PC-3 (cell line): ENCODE results near the gene USP25. TPM values are rescaled to one million over a fixed set of nuclear protein-coding genes. Genes with fewer than 3 reads are reported as not detected.

Experiments
- ATAC-seq: fragments of 200-7000 bp; cut with Tn5 transposase; 2 replicates; pipeline ENCODE4 v1.9.1; 2020; ENCODE audit warnings: mild to moderate bottlenecking, moderate library complexity
- BruUV-seq: library from RNA; stranded (reverse); fragments of 400-500 nt; replicated peaks from 2 replicates; lab custom pipeline; 2021; lab: Mats Ljungman, UMichigan
- CTCF ChIA-PET: fragments of 300-600 bp; sonication (Branson Sonifier 250); formaldehyde crosslinking; loops from one replicate; lab custom pipeline; 2022; ENCODE audit warnings: antibody characterized with exemption; lab: Charles Lee
- POLR2A ChIA-PET: fragments of 300-600 bp; sonication (Branson Sonifier 250); formaldehyde crosslinking; loops from one replicate; lab custom pipeline; 2022; ENCODE audit warnings: antibody characterized with exemption; ENCODE audit not compliant: unreplicated experiment; lab: Charles Lee
- DNase-seq: peaks from one replicate; pipeline ENCODE4 v3.0.0-alpha.2; 2015
- H2AFZ ChIP-seq: fragments of 300-600 bp; sonication (generic); 2 replicates; pipeline ENCODE4 v1.6.0; 2016; ENCODE audit warnings: antibody characterized with exemption, low read length
- H3F3A ChIP-seq: fragments of 300-600 bp; sonication (generic); one replicate; pipeline ENCODE4 v1.6.0; 2017; ENCODE audit warnings: antibody characterized with exemption, low read length, control low read depth, mild to moderate bottlenecking; ENCODE audit not compliant: unreplicated experiment
- H3K27ac ChIP-seq: fragments of 300-600 bp; sonication (generic); 2 replicates; pipeline ENCODE4 v1.5.1; 2016; ENCODE audit warnings: mild to moderate bottlenecking, low read length
- H3K27me3 ChIP-seq: fragments of 300-600 bp; sonication (generic); 2 replicates; pipeline ENCODE4 v1.6.1; 2016; ENCODE audit warnings: low read length, mixed read lengths
- H3K36me3 ChIP-seq: fragments of 300-600 bp; sonication (generic); 2 replicates; pipeline ENCODE4 v1.6.1; 2016; ENCODE audit warnings: low read depth, mixed run types, low read length, mixed read lengths
- H3K4me1 ChIP-seq: fragments of 300-600 bp; sonication (generic); 2 replicates; pipeline ENCODE4 v1.5.1; 2016; ENCODE audit warnings: low read length; ENCODE audit not compliant: insufficient read depth
- H3K4me2 ChIP-seq: fragments of 300-600 bp; sonication (generic); 2 replicates; pipeline ENCODE4 v1.6.0; 2016; ENCODE audit warnings: low read length
- H3K4me3 ChIP-seq: fragments of 300-600 bp; sonication (generic); 2 replicates; pipeline ENCODE4 v1.5.1; 2016; ENCODE audit warnings: mild to moderate bottlenecking, low read length, mixed read lengths
- H3K79me2 ChIP-seq: fragments of 300-600 bp; sonication (generic); 2 replicates; pipeline ENCODE4 v1.6.1; 2017; ENCODE audit warnings: low read length, mixed read lengths
- H3K9ac ChIP-seq: fragments of 300-600 bp; sonication (generic); 2 replicates; pipeline ENCODE4 v1.6.0; 2016; ENCODE audit warnings: mild to moderate bottlenecking, low read length
- H3K9me2 ChIP-seq: fragments of 300-600 bp; sonication (generic); replicated peaks from 2 replicates; pipeline ENCODE4 v1.6.1; 2016; ENCODE audit warnings: mixed run types, low read length, mixed read lengths
- H3K9me3 ChIP-seq: fragments of 300-600 bp; sonication (generic); 2 replicates; pipeline ENCODE4 v1.6.1; 2016; ENCODE audit warnings: low read length, mixed read lengths
- H4K20me1 ChIP-seq: fragments of 300-600 bp; sonication (generic); 2 replicates; pipeline ENCODE4 v1.6.1; 2016; ENCODE audit warnings: low read length, mixed read lengths
- EZH2 ChIP-seq: fragments of 300-600 bp; sonication (generic); IDR thresholded peaks from one replicate; pipeline ENCODE4 v1.6.1; 2017; ENCODE audit warnings: antibody characterized with exemption, mild to moderate bottlenecking, low read length; ENCODE audit not compliant: unreplicated experiment
- EZH2phosphoT487 ChIP-seq: fragments of 300-600 bp; sonication (generic); IDR thresholded peaks from 2 replicates; pipeline ENCODE4 v1.6.1; 2018; ENCODE audit warnings: mild to moderate bottlenecking, antibody characterized with exemption, low read length, borderline replicate concordance
- intact Hi-C: fragments of 100-400 bp; cut with micrococcal nuclease; formaldehyde crosslinking; loops from 2 replicates; pipeline ENCODE4 v1.9.0; 2023
- total RNA-seq: library from RNA; depleted of rRNA; stranded (reverse); fragments of >200 nt; gene quantifications from 2 replicates; pipeline ENCODE4 v1.2.3, GENCODE V29; 2014
- TF ChIP-seq, protein P1 (sequence below): fragments of 300-600 bp; sonication (generic); conservative IDR thresholded peaks from 2 replicates; pipeline ENCODE4 v1.5.1; 2017; ENCODE audit warnings: antibody characterized with exemption, low read depth, mild to moderate bottlenecking, low read length

Gene USP25
- total RNA-seq, 1 experiment from 2014 or later, result 54.4 TPM

DNA sequence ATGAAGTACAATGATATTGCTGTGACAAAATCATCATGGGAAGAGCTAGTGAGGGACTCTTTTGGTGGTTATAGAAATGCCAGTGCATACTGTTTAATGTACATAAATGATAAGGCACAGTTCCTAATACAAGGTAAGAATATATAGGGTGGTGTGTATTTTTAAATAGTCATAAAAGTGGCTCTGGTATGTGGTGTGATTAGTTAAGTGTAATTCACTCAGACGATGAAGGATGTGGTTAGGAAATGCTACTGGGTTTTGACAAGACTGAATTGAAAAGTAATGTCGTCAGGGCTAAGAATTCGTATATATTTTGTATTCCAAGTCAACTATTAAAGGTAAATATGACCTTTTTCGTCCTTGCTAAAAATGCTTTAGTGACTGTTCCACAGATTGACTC is 101.7 kb downstream of the USP25 start:
- no peak overlapping the region for H3K4me2 ChIP-seq
- no peaks in the 10 kb centered on the region for H3F3A ChIP-seq
- no peak overlapping the region for H3K4me3 ChIP-seq
- H3K27me3 ChIP-seq, result no peaks in the 10 kb centered on the region
- H3K9ac ChIP-seq, result no peak overlapping the region
- no peak for ATAC-seq
- H3K27ac ChIP-seq, result no peak overlapping the region
- H2AFZ ChIP-seq, result no peak overlapping the region
- H3K36me3 ChIP-seq, result peaks cover 39% of the 10 kb centered on the region
- H3K9me3 ChIP-seq, result no peaks in the 10 kb centered on the region
- TF ChIP-seq, protein P1, sequence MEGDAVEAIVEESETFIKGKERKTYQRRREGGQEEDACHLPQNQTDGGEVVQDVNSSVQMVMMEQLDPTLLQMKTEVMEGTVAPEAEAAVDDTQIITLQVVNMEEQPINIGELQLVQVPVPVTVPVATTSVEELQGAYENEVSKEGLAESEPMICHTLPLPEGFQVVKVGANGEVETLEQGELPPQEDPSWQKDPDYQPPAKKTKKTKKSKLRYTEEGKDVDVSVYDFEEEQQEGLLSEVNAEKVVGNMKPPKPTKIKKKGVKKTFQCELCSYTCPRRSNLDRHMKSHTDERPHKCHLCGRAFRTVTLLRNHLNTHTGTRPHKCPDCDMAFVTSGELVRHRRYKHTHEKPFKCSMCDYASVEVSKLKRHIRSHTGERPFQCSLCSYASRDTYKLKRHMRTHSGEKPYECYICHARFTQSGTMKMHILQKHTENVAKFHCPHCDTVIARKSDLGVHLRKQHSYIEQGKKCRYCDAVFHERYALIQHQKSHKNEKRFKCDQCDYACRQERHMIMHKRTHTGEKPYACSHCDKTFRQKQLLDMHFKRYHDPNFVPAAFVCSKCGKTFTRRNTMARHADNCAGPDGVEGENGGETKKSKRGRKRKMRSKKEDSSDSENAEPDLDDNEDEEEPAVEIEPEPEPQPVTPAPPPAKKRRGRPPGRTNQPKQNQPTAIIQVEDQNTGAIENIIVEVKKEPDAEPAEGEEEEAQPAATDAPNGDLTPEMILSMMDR, result no peak
- TF ChIP-seq EZH2, result no peak
- no peak for TF ChIP-seq EZH2phosphoT487
- intact Hi-C loops, result no loop called here
- H3K79me2 ChIP-seq, result no peaks in the 10 kb centered on the region
- no TSS peak for BruUV-seq
- DNase-seq, result no peak
- POLR2A ChIA-PET, result no interaction called here
- H4K20me1 ChIP-seq, result no peaks in the 10 kb centered on the region
- no peaks in the 10 kb centered on the region for H3K4me1 ChIP-seq
- no peaks in the 10 kb centered on the region for H3K9me2 ChIP-seq
- CTCF ChIA-PET, result no interaction called here

DNA sequence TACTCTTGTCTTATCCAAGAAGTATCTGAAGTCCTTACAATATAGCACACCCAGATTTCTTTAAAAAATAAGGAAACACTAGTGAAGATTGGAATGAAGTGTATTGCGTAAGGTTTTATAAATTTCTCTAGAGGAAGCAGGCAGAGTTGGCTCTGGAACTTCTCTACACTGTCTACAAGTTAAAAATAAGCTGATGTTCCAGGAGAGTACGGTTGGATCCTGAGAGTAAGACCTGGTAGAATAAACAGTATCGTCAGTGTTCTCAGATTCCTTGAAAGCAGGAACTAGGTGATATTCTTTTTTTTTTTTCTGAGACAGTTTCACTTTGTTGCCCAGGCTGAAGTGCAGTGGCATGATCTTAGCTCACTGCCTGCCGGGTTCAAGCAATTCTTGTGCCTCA is 107.9 kb downstream of the USP25 start:
- no peak overlapping the region for H3K9ac ChIP-seq
- TF ChIP-seq, protein P1, result no peak
- no peak for TF ChIP-seq EZH2phosphoT487
- TF ChIP-seq EZH2, result no peak
- peaks cover 39% of the 10 kb centered on the region for H3K4me1 ChIP-seq
- H3K9me3 ChIP-seq, result no peaks in the 10 kb centered on the region
- no peak overlapping the region for H3K4me2 ChIP-seq
- H3K4me3 ChIP-seq, result no peak overlapping the region
- ChIA-PET POLR2A (no interaction called here), CTCF (no interaction called here)
- peaks cover 4% of the 10 kb centered on the region for H3F3A ChIP-seq
- H3K36me3 ChIP-seq, result peaks cover 30% of the 10 kb centered on the region
- H4K20me1 ChIP-seq, result no peaks in the 10 kb centered on the region
- no peak for DNase-seq
- intact Hi-C loops, result no loop called here
- no peaks in the 10 kb centered on the region for H3K79me2 ChIP-seq
- H2AFZ ChIP-seq, result no peak overlapping the region
- no peak overlapping the region for H3K27ac ChIP-seq
- H3K9me2 ChIP-seq, result no peaks in the 10 kb centered on the region
- no peak for ATAC-seq
- H3K27me3 ChIP-seq, result no peaks in the 10 kb centered on the region
- BruUV-seq, result no TSS peak

DNA sequence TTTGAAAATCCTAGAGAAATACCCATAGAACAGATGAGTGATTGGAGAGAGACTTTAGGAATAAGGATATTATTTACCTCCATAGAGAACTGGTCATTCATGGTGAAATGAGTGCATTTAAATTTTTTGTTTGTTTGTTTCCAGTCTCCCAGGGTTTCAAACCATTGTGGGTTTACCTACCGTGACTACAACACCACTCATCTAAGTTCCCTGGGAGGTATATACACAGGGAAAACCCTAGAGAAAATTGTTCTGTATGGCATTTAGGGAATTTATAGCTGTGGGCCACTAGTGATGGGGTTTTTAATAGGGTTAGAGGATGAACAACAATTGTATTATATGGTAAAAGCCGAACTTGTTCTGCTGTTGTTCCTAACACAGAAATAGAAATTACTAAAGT is 109.2 kb downstream of the USP25 start:
- H3K27ac ChIP-seq, result peak overlapping the region; percentile 81
- no TSS peak for BruUV-seq
- no peaks in the 10 kb centered on the region for H4K20me1 ChIP-seq
- H3K4me2 ChIP-seq, result peak overlapping the region; percentile 22
- H3K9me3 ChIP-seq, result no peaks in the 10 kb centered on the region
- peaks cover 29% of the 10 kb centered on the region for H3K36me3 ChIP-seq
- H3K9ac ChIP-seq, result peak overlapping the region; percentile 37; the same call in 1 of the 2 replicates
- TF ChIP-seq EZH2 (no peak), EZH2phosphoT487 (no peak)
- TF ChIP-seq, protein P1, result no peak
- intact Hi-C loops, result no loop called here
- H3K4me1 ChIP-seq, result peaks cover 39% of the 10 kb centered on the region
- ChIA-PET POLR2A (no interaction called here), CTCF (no interaction called here)
- DNase-seq (peak; percentile 78), ATAC-seq (peak; percentile 83)
- no peaks in the 10 kb centered on the region for H3K9me2 ChIP-seq
- H2AFZ ChIP-seq, result no peak overlapping the region
- H3F3A ChIP-seq, result peaks cover 4% of the 10 kb centered on the region
- no peaks in the 10 kb centered on the region for H3K79me2 ChIP-seq
- no peak overlapping the region for H3K4me3 ChIP-seq
- H3K27me3 ChIP-seq, result no peaks in the 10 kb centered on the region
